ENCODE results near the gene RHCE.
"Not testable (repeated sequence)": the region's sequence is repeated elsewhere in the genome, so short reads cannot be mapped to it uniquely, and the experiment has no call there.

Gene RHCE

DNA sequence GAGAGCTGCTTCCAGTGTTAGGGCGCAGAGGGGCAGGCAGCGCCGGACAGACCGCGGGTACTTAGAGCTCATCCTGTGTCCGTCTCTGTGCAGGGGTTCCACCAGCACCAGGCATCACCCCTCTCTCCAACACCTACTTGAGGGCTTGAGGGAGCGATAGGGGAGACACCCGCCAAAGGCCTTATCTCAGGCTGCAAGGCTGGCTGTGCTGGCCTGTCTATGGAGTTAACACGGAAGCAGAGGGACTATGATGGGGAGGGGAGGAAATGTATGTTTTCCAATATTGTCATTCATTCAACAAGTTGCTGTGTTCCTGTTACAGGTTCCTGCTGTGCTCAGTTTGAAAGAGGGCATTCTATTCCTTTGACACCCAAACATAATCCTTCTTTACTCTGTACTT, at the start of gene RHCE:
RHCE (minus strand) TSS at position 111 of the 400 bp plus-strand sequence; CDS start at position 72, 39 bp downstream.
- FAIRE-seq: not testable (repeated sequence)

- no peak for FAIRE-seq
Observed at GRCh38 chr1:25469177-25469576, 48.6 kb upstream of the RHCE start.

DNA sequence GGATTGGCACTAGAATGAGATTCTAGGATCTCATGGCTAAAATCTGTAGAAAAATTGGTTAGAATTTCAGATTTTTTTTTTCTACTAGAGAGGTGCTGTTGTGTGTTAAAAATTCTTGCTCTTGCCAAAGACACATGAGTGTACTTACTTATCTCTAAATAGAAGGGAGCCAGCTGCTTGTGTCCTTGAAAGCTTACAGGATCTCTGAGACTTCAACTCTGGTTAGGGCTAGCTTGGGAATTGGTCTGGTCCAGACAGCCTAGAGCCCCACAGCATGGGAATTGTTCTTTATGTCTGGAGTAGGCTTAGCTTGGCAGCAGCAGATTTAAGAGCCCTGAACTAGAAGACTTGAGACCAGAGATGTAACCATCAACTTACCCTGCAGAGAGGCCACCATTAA, 47.4 kb upstream of the RHCE start:
- FAIRE-seq: no peak

DNA sequence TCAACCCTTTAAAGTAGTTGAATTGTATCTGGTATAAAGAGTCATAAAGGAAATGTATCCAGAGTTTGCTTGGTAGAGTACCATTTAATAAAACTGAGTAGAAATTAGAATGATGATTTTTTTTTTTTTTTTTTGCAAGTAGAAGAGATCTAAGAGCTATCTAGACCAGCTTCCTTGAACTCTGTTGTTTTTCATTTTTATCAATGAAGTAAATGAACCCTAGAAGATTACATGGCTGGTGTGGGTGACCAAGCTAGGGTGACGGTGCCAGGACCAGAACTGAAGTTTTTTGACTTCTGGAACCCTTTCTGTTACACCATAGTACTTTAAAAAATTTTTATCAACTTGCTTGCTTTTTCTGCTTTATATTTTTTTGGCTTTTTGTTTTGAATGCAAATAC, 47.0 kb upstream of the RHCE start:
- FAIRE-seq: no peak

DNA sequence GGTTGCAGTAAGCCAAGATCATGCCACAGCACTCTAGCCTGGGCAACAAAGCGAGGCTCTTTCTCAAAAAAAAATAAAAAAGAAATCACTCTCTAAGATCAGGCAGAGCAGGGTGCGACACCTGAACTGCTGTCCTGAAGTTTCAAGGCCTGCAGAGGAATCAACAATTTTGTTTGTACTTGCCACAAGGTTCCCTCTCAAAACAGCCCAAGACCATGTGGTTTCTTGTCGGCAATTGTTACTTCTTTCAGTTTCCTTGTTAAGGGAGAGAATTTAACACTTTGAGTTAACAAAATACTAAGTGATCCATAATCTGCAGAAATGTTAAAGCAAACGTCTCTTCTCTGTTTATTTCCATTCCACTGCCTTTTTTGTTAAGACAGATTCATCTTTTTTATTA, 46.6 kb upstream of the RHCE start:
- no peak for FAIRE-seq

DNA sequence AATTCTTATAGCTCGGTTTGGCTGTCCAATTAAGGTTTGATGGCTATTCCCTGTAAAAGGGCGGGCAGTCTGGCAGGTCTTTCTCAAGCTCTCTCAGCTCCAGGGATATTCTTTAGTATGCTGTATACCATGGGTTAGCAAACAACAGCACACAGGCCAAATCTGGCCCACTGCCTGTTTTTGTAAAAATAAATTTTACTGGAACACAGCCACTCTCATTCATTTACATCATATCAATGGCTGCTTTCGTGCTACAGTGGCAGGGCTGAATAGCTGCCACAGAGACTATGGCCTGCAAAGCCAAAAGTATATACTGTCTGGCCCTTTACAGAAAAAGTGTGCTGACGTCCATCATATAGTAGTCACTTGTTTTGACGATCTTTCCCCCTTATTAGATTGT, 42.1 kb upstream of the RHCE start:
- no peak for FAIRE-seq

- FAIRE-seq: no peak
Observed at GRCh38 chr1:25461849-25462248, 41.2 kb upstream of the RHCE start.

DNA sequence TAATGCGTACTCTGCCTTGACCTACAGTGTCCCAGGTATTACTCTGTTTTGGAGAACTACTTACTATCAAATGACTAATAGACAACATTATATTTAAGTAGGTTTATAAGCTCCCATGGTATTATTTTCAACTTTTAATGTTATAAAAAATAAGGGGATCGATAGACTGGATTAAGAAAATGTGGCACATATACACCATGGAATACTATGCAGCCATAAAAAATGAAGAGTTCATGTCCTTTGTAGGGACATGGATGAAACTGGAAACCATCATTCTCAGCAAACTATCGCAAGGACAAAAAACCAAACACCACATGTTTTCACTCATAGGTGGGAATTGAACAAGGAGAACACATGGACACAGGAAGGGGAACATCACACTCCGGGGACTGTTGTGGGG, 40.2 kb upstream of the RHCE start:
- not testable (repeated sequence) for FAIRE-seq

- FAIRE-seq: no peak
Observed at GRCh38 chr1:25460020-25460419, 39.4 kb upstream of the RHCE start.

- FAIRE-seq: no peak
Observed at GRCh38 chr1:25458541-25459298, 38.1 kb upstream of the RHCE start.

- FAIRE-seq: no peak
Observed at GRCh38 chr1:25456502-25456901, 35.9 kb upstream of the RHCE start.

DNA sequence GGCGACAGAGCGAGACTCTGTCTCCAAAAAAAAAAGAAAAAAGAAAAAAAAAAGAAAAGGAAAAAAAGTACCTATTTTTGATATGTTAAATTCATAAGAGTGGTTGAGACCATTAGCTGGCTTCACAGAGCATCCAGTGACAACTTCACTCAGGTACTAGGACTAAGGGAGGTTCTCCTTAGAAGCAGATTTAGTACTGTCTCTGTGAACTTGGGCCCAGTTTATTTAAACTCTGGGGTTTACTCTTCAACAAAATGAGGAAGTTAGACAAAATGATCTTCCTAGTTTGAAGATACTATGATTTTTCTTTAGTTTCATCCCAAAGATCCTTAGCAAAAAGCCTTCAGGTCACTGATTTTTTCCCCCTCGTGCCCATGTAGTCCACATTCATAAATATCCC, 31.3 kb upstream of the RHCE start:
- FAIRE-seq: no peak

DNA sequence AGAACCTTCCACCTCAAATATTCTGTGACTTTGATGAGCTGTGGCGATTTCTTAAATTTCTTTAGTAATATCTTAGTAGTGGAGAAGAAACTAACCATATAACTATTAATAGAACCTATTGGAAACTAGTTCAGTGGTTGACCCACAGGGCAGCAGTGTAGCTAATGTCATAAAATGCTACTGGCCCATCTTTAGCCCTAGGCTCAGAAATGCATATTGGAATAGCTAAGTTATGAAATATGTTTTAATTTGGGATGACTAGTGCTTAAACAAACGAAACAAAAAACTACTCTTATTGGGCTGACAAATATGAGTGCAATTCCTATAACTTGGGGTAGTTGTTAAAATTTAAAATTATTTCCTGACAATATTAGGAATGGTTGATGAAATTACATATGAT, 30.3 kb upstream of the RHCE start:
- no peak for FAIRE-seq

DNA sequence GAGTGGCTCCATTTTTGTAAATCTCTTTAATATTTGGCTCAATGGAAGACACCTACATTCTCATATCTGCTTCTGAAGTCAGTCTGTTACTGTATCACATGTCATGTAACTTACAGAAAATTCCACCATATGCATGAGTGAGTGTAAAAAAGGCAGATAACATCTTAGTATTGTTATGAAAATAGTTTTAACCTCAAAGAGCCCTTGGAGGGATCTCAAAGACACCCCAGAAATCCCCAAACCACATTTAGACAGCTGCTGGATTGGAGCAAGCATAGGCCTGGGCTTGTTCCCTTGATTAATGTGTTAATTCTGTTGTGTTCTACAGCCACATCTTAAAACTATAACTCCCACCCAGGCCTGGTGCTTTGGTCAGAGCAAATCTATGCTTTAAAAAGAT, 26.9 kb upstream of the RHCE start:
- no peak for FAIRE-seq

DNA sequence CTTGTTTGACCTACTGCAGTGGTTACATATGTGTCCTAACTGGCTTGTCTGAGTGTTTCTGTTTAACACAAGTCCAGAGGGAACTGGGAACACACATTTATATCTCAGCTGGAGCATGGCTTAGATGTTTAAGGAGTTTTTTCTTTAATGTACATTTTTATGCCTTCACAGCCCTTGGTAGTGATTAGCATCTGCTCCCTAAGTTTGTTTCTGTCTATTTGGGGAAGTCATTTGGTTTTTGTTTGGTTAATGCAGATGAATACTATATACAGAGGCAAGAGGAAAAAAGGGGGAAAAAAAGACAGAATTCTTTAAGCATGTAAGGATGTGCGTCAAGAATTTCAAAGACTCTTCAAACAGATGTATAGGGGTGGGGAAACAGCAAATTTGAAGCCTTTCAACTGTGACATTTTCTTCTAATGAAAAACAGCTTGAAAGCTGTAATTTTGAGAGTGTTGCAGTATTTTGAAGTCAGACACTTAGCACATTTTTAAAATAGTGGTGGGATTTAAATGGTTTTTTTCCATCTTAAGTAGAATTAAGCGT, 25.4 kb upstream of the RHCE start:
- FAIRE-seq: no peak

DNA sequence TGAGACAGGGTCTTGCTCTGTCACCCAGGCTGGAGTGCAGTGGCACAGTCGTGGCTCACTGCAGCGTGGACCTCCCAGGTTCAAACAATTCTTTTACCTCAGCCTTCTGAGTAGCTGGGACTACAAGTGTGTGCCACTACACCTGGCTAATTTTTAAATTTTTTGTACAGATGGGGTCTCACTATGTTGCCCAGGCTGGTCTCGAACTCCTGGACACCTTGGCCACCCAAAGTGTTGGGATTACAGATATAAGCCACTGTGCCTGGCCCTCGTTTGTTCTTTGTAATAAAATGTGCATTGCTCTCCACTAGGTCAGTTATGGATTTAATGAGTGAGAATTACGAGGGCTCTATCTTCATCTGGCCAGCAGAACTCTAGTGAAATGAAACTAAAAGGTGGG, 24.0 kb upstream of the RHCE start:
- not testable (repeated sequence) for FAIRE-seq

DNA sequence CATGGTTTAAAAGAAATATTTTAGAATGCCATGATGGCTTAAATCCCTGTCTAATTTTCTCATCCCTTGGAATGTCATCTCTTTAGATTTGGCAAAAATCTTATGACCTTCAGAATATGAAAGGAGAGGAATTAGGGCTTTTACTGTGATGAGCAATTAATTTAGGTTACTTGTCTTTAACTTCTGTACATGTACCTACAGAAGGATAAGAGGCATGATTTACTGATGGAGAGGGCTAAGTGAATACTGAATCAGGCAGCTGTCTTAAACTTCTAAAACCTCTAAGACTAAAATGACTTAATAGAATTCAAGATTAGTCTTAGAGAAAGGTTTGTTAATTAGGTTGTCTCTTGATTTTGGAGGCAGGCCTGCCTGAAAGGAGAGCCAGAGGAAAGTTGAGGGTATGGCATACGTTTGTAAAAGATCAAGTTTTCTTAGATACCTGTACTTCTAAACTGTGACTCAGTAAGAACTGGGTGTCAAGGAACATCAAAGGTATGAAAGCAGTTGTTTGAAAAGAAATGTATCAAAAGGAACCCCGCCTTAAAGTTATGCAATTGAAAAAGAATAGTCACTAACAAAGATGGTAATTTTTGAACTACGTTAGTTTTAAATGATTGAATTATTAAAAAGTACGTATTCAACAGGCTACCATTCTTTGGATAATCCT, 22.5 kb upstream of the RHCE start:
- no peak for FAIRE-seq

DNA sequence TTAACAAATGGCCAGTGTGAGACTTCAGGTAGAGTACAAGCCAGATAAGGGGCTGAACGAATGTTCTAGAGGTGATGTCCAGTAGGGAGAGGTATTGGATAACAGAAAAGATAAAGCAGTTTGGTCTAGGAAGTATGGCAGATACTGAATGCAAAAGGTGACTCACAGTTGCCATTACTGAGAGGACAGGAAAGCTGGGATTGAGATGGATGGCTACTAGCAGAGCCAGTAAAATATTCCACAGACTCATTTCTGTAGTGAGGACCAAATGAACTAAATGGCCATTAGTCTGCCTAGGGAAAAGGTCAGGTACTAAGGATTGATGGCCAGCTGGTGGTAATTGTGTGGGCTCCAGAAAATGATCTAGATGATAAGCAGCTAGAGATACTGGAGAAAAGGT, 21.6 kb upstream of the RHCE start:
- no peak for FAIRE-seq

- no peak for FAIRE-seq
Observed at GRCh38 chr1:25439287-25439686, 18.7 kb upstream of the RHCE start.

DNA sequence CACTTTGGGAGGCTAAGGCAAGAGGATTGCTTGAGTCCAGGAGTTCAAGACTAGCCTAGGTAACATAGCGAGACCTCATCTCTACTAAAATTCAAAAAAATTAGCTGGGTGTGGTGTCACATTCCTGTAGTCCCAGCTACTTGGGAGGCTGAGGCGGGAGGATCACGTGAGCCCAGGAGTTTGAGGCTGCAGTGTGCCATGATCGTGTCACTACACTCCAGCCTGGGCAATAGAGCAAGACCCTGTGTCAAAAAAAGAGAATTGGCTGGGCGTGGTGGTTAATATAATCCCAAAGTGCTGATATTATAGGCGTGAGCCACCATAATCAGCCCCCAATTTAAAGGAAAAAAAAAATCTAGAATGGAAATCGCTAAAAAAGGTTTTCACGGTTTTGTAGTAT, 17.0 kb upstream of the RHCE start:
- FAIRE-seq: no peak

DNA sequence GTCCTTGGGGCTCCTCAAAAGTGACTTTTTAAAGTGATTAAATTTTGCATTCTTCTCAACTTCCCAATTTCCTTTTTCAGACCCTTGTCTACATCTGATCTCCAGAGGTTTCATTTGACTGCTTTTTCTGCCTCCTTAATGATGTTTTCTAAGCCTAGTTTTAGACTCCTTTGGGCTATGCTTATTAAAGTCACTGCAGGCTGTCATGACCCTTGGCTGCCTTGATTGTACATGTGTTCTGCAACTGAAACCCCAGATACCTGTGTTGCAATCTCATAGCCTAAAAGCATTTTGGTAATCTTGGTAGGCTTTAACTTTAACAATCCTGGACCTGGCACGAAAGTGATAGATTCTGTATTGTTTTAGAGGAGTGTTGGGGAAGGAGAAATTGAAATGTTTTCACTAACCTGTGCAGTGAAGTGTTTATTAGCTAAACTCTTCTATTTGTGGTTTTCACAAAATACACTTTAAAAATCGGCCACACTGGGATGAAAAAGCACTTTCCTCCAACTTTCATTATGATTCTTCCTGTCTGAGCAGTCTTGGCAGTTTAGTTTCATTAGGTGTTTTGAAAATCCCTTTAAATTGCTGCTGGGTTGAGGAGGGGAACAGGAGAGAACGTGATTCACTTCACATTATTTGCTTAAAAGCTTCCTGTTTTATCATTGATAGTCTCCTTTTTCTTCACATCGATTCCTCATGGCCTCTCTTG, 14.9 kb upstream of the RHCE start:
- FAIRE-seq: no peak

DNA sequence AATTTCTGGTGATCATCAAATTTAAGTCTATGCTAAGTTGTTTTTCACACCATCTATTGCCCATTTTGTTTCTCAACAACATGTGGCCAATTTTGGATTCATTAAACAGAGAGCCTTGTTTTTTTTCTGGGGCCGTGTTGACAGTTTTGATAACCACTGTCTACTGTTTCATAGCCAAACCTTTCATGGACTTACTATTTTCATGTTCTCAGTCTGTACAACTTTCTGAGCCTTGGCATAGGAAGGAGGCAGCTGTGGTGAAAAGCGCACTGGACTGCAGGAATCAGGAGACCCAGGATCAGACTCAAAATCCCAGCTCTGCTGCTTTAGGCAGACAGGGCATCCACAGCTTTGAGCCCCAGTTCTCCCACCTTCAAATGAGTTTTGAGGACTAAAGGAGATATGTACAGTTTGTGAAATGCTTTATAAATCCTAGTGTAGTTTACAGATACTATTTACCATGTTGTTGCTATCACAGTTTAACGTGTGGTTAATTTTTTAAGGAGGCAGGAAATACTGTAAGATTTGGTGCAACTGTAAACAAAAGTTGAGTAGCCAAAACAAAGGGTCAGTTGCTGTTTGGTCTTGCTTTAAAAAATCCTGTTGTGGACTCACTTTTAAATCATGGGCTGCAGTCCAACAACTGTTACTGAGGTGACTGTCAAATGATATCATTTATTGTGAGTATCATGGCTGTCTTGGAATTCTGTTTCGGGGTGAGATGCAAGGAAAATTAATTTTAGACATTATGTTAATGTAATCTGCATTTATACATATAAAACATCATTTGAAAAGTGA, 13.0 kb upstream of the RHCE start:
- FAIRE-seq: no peak
